HL-60 (cell line): ENCODE data around the gene SIPA1L3.

ENCODE experiments used
- GABPA ChIP-seq: IDR thresholded peaks from 2 replicates; pipeline ENCODE4 v1.6.1; 2012; ENCODE audit warnings: low read depth
- POLR2AphosphoS5 ChIP-seq: IDR thresholded peaks from 2 replicates; pipeline ENCODE4 v1.6.1; 2012; ENCODE audit warnings: low read depth
- TF ChIP-seq, protein P1 (sequence below): IDR thresholded peaks from one replicate; pipeline ENCODE4 v1.5.1; 2011; ENCODE audit warnings: low read length, control low read depth, inconsistent platforms; ENCODE audit not compliant: insufficient read depth

DNA sequence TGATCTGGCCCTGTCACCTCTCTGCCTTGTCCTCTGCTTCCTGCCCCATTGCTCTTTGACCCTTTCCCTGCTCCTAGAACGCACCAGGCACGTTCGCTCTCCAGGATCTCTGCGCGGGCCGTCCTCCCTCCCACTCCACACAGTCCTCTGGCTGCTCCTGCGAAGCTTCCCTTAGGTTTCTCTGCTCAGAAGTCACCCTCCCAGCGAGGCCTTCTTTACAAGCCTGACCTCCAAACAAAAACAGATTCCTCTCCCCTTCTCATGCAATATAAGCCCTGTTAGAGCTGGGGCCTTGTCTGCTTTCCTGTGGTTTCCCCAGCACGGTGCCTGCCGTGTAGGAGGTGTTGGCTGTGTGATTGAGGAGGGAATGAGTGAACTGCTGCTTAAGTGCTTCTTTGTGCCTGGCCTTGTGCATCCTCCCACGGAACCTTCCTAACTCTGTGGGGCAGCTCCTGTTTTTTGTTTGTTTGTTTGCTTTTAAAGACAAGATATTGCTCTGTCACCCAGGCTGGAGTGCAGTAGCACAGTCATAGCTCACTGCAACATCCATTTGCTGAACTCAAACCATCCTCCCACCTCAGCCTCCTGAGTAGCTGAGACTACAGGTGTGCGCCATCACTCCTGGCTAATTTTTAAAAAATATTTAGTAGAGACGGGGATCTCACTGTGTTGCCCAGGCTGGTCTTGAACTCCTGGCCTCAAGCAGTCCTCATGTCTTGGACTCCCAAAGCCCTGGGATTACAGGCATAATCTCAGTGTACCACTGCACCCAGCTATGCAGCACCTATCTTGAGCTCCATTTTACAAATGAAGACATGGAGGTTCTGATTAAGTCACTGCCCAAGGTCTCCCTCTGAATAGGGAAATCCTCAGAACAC is 82.0 kb downstream of the SIPA1L3 start:
- TF ChIP-seq, protein P1, sequence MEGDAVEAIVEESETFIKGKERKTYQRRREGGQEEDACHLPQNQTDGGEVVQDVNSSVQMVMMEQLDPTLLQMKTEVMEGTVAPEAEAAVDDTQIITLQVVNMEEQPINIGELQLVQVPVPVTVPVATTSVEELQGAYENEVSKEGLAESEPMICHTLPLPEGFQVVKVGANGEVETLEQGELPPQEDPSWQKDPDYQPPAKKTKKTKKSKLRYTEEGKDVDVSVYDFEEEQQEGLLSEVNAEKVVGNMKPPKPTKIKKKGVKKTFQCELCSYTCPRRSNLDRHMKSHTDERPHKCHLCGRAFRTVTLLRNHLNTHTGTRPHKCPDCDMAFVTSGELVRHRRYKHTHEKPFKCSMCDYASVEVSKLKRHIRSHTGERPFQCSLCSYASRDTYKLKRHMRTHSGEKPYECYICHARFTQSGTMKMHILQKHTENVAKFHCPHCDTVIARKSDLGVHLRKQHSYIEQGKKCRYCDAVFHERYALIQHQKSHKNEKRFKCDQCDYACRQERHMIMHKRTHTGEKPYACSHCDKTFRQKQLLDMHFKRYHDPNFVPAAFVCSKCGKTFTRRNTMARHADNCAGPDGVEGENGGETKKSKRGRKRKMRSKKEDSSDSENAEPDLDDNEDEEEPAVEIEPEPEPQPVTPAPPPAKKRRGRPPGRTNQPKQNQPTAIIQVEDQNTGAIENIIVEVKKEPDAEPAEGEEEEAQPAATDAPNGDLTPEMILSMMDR = no peak
- TF ChIP-seq GABPA (no peak), POLR2AphosphoS5 (no peak)
